IPS DF 6.9 (cell line): ENCODE measurements around the gene MT1M.

Experiments used
- DNase-seq: peaks from one replicate; pipeline ENCODE4 v3.0.0-alpha.2; 2013; ENCODE audit warnings: low read depth, low spot score
- H3K27ac ChIP-seq: one replicate; pipeline ENCODE4 v1.5.1; 2013; ENCODE audit warnings: low read length, control low read depth
- H3K27me3 ChIP-seq: 2 replicates; pipeline ENCODE4 v1.6.1; 2013; ENCODE audit warnings: mild to moderate bottlenecking, low read length; ENCODE audit not compliant: control insufficient read depth, insufficient read depth
- H3K36me3 ChIP-seq: 2 replicates; pipeline ENCODE4 v1.6.1; 2013; ENCODE audit warnings: low read length; ENCODE audit not compliant: control insufficient read depth, insufficient read depth
- H3K4me1 ChIP-seq: 2 replicates; pipeline ENCODE4 v1.6.1; 2013; ENCODE audit warnings: low read length; ENCODE audit not compliant: control insufficient read depth, insufficient read depth
- H3K4me3 ChIP-seq: 2 replicates; pipeline ENCODE4 v1.5.1; 2013; ENCODE audit warnings: mild to moderate bottlenecking, low read length
- H3K9me3 ChIP-seq: 2 replicates; pipeline ENCODE4 v1.6.1; 2013; ENCODE audit warnings: low read length, inconsistent platforms; ENCODE audit not compliant: control insufficient read depth, insufficient read depth
- WGBS: extraction: QIAGEN DNeasy Blood & Tissue Kit; methylation state at CpG from one replicate; pipeline ENCODE4 v1.1.7; 2013; ENCODE audit warnings: mixed read lengths, missing lambda C conversion rate; ENCODE audit not compliant: insufficient read length, insufficient coverage; 5-methylcytosine and 5-hydroxymethylcytosine counted together

Gene MT1M

GRCh38 chr16:56637814-56638750 is 5.6 kb downstream of the MT1M start, which contains the start of gene MT1A:
MT1A (plus strand) TSS chr16:56638666; CDS start chr16:56638739, 73 bp downstream.
- Histone ChIP-seq H3K4me3 (no peak within 1 kb of the TSS), H3K9me3 (no peaks in the 10 kb centered on the region), H3K27me3 (peaks cover 97% of the 10 kb centered on the region), H3K36me3 (no peaks in the 10 kb centered on the region; the same call in 1 of the 2 replicates), H3K27ac (no peak within 1 kb of the TSS), H3K4me1 (peaks cover 2% of the 10 kb centered on the region; the same call in 1 of the 2 replicates)
- DNase-seq, result no peak
- no CpG with 5 or more reads among the region's 68 CpGs for WGBS

- H3K4me3 ChIP-seq, result no peak overlapping the region
Observed at GRCh38 chr16:56639045-56639444, 6.6 kb downstream of the MT1M start.

DNA sequence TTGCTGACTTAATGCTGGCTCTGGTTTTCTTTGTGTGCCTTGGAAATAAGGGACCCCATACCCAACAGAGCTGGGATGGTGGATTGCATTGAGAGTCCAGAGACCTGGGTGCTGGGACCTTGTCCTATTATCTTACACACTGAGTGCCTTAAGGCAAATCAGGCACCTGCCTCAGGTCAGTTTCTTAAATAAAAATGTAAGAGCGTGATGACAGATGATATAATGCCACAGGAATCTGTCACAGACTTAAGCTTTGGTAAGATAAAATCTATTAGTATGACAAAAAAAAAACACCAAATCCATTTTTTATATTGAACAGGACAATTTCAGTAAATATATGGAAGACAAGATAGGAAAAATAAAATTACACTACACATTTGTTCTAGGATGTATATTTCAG is 7.6 kb downstream of the MT1M start:
- DNase-seq, result no peak
- no CpG with 5 or more reads among the region's 1 CpG for WGBS
- Histone ChIP-seq H3K4me1 (peaks cover 2% of the 10 kb centered on the region; the same call in 1 of the 2 replicates), H3K4me3 (no peak overlapping the region), H3K27ac (no peak overlapping the region), H3K36me3 (no peaks in the 10 kb centered on the region; the same call in 1 of the 2 replicates), H3K27me3 (peaks cover 96% of the 10 kb centered on the region), H3K9me3 (no peaks in the 10 kb centered on the region)

More at GRCh38 chr16:56639045-56639444, 6.6 kb downstream of the MT1M start:
- H3K4me1 ChIP-seq, result peaks cover 2% of the 10 kb centered on the region; the same call in 1 of the 2 replicates
- no peaks in the 10 kb centered on the region; the same call in 1 of the 2 replicates for H3K36me3 ChIP-seq
- no peak for DNase-seq
- H3K9me3 ChIP-seq, result no peaks in the 10 kb centered on the region
- H3K27me3 ChIP-seq, result peaks cover 97% of the 10 kb centered on the region
- no CpG with 5 or more reads among the region's 1 CpG for WGBS
- H3K27ac ChIP-seq, result no peak overlapping the region

GRCh38 chr16:56641166-56641565 is 8.7 kb downstream of the MT1M start:
- H3K36me3 ChIP-seq, result no peaks in the 10 kb centered on the region
- H3K4me1 ChIP-seq, result no peaks in the 10 kb centered on the region
- no peak for DNase-seq
- no peak overlapping the region for H3K27ac ChIP-seq
- WGBS, result no CpG with 5 or more reads among the region's 2 CpGs
- peaks cover 96% of the 10 kb centered on the region for H3K27me3 ChIP-seq
- H3K4me3 ChIP-seq, result no peak overlapping the region
- no peaks in the 10 kb centered on the region for H3K9me3 ChIP-seq

- no CpG with 5 or more reads among the region's 42 CpGs for WGBS
- Histone ChIP-seq H3K4me3 (peak overlapping the region; percentile 4; the same call in 1 of the 2 replicates), H3K9me3 (no peaks in the 10 kb centered on the region), H3K27me3 (peaks cover 95% of the 10 kb centered on the region), H3K36me3 (no peaks in the 10 kb centered on the region), H3K4me1 (no peaks in the 10 kb centered on the region), H3K27ac (no peak overlapping the region)
- no peak for DNase-seq
Observed at GRCh38 chr16:56643080-56643778, 10.8 kb downstream of the MT1M start.

DNA sequence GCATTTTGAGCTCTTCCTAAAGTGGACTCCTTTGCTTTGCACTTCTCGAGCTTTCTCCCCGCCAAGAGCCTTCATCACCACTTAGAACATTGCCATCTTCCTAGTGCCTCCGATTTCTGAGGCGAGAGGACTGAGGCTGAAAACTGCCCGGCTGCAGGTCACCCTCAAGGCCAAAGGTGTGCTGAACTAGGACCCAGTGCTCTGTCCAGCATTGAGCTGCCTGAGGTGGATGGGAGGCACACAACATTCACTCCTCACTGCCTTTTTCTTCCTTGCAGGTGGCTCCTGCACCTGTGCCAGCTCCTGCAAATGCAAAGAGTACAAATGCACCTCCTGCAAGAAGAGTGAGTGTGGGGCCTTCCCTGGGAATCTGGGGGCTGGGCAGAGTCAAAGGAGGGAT is 11.4 kb downstream of the MT1M start:
- no peak for DNase-seq
- Histone ChIP-seq H3K9me3 (no peaks in the 10 kb centered on the region), H3K27me3 (peaks cover 96% of the 10 kb centered on the region), H3K4me3 (no peak overlapping the region), H3K27ac (no peak overlapping the region), H3K4me1 (no peaks in the 10 kb centered on the region), H3K36me3 (no peaks in the 10 kb centered on the region)
- no CpG with 5 or more reads among the region's 5 CpGs for WGBS

- Histone ChIP-seq H3K4me3 (no peak overlapping the region), H3K36me3 (no peaks in the 10 kb centered on the region), H3K9me3 (no peaks in the 10 kb centered on the region), H3K27me3 (peaks cover 88% of the 10 kb centered on the region), H3K4me1 (no peaks in the 10 kb centered on the region), H3K27ac (no peak overlapping the region)
- no peak for DNase-seq
- no CpG with 5 or more reads among the region's 1 CpG for WGBS
Observed at GRCh38 chr16:56645311-56645710, 12.9 kb downstream of the MT1M start.

- no peak for DNase-seq
- Histone ChIP-seq H3K9me3 (no peaks in the 10 kb centered on the region), H3K36me3 (no peaks in the 10 kb centered on the region), H3K4me1 (no peaks in the 10 kb centered on the region), H3K4me3 (no peak overlapping the region), H3K27ac (no peak overlapping the region), H3K27me3 (peaks cover 83% of the 10 kb centered on the region)
- WGBS, result no CpG with 5 or more reads among the region's 1 CpG
Observed at GRCh38 chr16:56645838-56646237, 13.4 kb downstream of the MT1M start.

- Histone ChIP-seq H3K4me1 (no peaks in the 10 kb centered on the region), H3K27me3 (peaks cover 63% of the 10 kb centered on the region), H3K9me3 (no peaks in the 10 kb centered on the region), H3K4me3 (no peak overlapping the region), H3K36me3 (no peaks in the 10 kb centered on the region), H3K27ac (no peak overlapping the region)
- WGBS, result no CpG with 5 or more reads among the region's 33 CpGs
- no peak for DNase-seq
Observed at GRCh38 chr16:56647641-56648431, 15.4 kb downstream of the MT1M start.

DNA sequence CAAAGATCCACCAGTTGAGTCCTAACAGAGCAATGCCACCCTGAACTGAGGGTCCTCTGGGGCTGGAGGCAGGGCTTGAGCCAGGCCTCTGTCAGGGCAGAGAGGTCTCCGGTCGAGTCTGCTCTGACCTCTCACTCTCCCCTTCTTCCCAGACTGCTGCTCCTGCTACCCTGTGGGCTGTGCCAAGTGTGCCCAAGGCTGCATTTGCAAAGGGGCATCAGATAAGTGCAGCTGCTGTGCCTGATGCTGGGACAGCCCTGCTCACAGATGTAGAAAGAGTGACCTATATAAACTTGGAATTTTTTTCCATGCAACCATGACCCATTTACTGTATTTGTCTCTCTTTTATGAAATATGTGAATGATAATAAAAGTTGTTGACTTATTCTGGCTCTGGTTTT is 16.8 kb downstream of the MT1M start:
- H3K36me3 ChIP-seq, result no peaks in the 10 kb centered on the region
- no peak overlapping the region for H3K4me3 ChIP-seq
- H3K9me3 ChIP-seq, result no peaks in the 10 kb centered on the region
- DNase-seq, result no peak
- no peak overlapping the region for H3K27ac ChIP-seq
- no peaks in the 10 kb centered on the region for H3K4me1 ChIP-seq
- peaks cover 49% of the 10 kb centered on the region for H3K27me3 ChIP-seq
- no CpG with 5 or more reads among the region's 2 CpGs for WGBS
